GM23338 (cell line): ENCODE results near the gene CDC42SE1.

Experiments used
- CTCF ChIP-seq, 2 experiments: fragments of 200-600 bp in 1 of 2; sonication (generic) in 1 of 2; conservative IDR thresholded peaks; 2 replicates each; pipeline versions ENCODE4 v1.5.1 to v1.6.1; 2016 to 2017; ENCODE audit warnings: antibody characterized with exemption in 2 of 2, low read depth in 2 of 2, mild to moderate bottlenecking in 2 of 2, moderate library complexity in 1 of 2
- ETS1 ChIP-seq: IDR thresholded peaks from 2 replicates; pipeline ENCODE4 v1.6.1; 2016; ENCODE audit warnings: antibody characterized with exemption
- EZH2 ChIP-seq: fragments of 200-600 bp; sonication (generic); IDR thresholded peaks from one replicate; pipeline ENCODE4 v1.8.0; 2017; ENCODE audit warnings: antibody characterized with exemption, mild to moderate bottlenecking, low read depth; ENCODE audit not compliant: unreplicated experiment
- EZH2phosphoT487 ChIP-seq: fragments of 200-600 bp; sonication (generic); IDR thresholded peaks from one replicate; pipeline ENCODE4 v1.8.1; 2018; ENCODE audit warnings: antibody characterized with exemption; ENCODE audit not compliant: unreplicated experiment
- POLR2AphosphoS5 ChIP-seq: IDR thresholded peaks from 2 replicates; pipeline ENCODE4 v1.6.1; 2016; ENCODE audit warnings: antibody characterized with exemption, low read depth
- REST ChIP-seq: IDR thresholded peaks from one replicate; pipeline ENCODE4 v1.6.1; 2018; ENCODE audit warnings: antibody characterized with exemption; ENCODE audit not compliant: unreplicated experiment
- ZNF331 ChIP-seq: fragments of 250-450 bp; sonication (Bioruptor Pico); IDR thresholded peaks from 2 replicates; pipeline ENCODE4 v1.5.0; 2020; ENCODE audit warnings: low read depth, mild to moderate bottlenecking, moderate library complexity

- peak; percentile 36 to 61 for TF ChIP-seq CTCF (conservative IDR thresholded peaks at IDR 0.05; ENCODE audit: low read depth in 2 of 2)
- TF ChIP-seq POLR2AphosphoS5, result no peak
- no peak for TF ChIP-seq EZH2
- no peak for TF ChIP-seq ZNF331 (CRISPR knock-in tag)
- no peak for TF ChIP-seq EZH2phosphoT487
- peak; percentile 29 for TF ChIP-seq REST
- no peak for TF ChIP-seq ETS1
Observed at GRCh38 chr1:151006327-151007052, 52.9 kb downstream of the CDC42SE1 start, which contains the start of gene MINDY1.
